ENCODE data around the gene TTC29. TPM values are rescaled to one million over a fixed set of nuclear protein-coding genes. Genes with fewer than 3 reads are reported as not detected.

The TTC29 gene
- total and polyA plus RNA-seq, 9 of the 15 experiments (the other 6 are each of a cell fraction or from before 2014, with no cell fraction given), result 0.04 TPM; not detected in 8

DNA sequence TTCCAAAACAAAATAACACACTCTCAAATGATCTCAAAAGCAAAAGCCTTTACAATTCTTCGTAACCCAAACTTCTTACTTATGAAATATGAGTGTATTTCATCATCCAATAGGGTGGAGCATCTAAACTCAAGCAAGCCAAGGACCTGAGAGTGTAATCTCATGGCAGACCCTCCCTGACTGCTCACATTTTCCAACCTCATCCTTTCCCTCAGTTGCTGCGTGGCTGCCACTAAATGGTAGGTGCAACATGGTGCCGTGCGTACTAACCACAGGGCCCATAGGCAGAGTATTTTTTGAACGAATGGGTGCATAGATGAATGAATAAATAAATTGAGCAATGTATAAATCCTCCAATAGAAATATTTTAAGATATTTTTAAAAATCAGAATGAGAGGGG lies 45.4 kb downstream of the TTC29 start (continued):
- TF ChIP-seq, protein P1, sequence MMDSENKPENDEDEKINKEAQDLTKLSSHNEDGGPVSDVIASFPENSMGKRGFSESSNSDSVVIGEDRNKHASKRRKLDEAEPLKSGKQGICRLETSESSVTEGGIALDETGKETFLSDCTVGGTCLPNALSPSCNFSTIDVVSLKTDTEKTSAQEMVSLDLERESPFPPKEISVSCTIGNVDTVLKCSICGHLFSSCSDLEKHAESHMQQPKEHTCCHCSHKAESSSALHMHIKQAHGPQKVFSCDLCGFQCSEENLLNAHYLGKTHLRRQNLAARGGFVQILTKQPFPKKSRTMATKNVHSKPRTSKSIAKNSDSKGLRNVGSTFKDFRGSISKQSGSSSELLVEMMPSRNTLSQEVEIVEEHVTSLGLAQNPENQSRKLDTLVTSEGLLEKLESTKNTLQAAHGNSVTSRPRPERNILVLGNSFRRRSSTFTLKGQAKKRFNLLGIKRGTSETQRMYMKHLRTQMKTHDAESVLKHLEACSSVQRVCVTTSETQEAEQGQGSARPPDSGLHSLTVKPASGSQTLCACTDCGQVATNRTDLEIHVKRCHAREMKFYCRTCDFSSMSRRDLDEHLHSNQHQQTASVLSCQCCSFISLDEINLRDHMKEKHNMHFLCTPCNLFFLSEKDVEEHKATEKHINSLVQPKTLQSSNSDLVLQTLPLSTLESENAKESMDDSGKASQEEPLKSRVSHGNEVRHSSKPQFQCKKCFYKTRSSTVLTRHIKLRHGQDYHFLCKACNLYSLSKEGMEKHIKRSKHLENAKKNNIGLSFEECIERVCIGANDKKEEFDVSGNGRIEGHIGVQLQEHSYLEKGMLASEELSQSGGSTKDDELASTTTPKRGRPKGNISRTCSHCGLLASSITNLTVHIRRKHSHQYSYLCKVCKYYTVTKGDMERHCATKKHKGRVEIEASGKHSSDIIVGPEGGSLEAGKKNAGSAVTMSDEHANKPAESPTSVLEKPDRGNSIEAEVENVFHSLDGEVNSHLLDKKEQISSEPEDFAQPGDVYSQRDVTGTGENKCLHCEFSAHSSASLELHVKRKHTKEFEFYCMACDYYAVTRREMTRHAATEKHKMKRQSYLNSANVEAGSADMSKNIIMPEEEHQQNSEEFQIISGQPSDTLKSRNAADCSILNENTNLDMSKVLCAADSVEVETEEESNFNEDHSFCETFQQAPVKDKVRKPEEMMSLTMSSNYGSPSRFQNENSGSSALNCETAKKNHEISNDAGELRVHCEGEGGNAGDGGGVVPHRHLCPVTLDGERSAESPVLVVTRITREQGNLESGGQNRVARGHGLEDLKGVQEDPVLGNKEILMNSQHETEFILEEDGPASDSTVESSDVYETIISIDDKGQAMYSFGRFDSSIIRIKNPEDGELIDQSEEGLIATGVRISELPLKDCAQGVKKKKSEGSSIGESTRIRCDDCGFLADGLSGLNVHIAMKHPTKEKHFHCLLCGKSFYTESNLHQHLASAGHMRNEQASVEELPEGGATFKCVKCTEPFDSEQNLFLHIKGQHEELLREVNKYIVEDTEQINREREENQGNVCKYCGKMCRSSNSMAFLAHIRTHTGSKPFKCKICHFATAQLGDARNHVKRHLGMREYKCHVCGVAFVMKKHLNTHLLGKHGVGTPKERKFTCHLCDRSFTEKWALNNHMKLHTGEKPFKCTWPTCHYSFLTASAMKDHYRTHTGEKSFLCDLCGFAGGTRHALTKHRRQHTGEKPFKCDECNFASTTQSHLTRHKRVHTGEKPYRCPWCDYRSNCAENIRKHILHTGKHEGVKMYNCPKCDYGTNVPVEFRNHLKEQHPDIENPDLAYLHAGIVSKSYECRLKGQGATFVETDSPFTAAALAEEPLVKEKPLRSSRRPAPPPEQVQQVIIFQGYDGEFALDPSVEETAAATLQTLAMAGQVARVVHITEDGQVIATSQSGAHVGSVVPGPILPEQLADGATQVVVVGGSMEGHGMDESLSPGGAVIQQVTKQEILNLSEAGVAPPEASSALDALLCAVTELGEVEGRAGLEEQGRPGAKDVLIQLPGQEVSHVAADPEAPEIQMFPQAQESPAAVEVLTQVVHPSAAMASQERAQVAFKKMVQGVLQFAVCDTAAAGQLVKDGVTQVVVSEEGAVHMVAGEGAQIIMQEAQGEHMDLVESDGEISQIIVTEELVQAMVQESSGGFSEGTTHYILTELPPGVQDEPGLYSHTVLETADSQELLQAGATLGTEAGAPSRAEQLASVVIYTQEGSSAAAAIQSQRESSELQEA (IDR thresholded peaks at IDR 0.05; ENCODE audit: low read depth), result no peak
- TF ChIP-seq ZNF644 (tag; IDR thresholded peaks at IDR 0.05; ENCODE audit: low read depth) (no peak), PHB2 (IDR thresholded peaks at IDR 0.05; ENCODE audit: low read depth) (no peak), GMEB1 (CRISPR knock-in tag; IDR thresholded peaks at IDR 0.05) (no peak), MXI1 (IDR thresholded peaks at IDR 0.05; ENCODE audit: low read depth, low read length) (no peak), KLF1 (tag; IDR thresholded peaks at IDR 0.05) (no peak), CBX1 (IDR thresholded peaks at IDR 0.05; ENCODE audit: low read depth) (no peak), ZBTB8A (IDR thresholded peaks at IDR 0.05; ENCODE audit: partially characterized antibody) (no peak), ZBTB33 (CRISPR knock-in tag; IDR thresholded peaks at IDR 0.05) (no peak), ZNF24 (IDR thresholded peaks at IDR 0.05) (no peak), ATF7 (IDR thresholded peaks at IDR 0.05) (no peak), ZNF830 (CRISPR knock-in tag; IDR thresholded peaks at IDR 0.05) (no peak), ASH1L (IDR thresholded peaks at IDR 0.05; ENCODE audit: borderline replicate concordance, low read depth, partially characterized antibody) (no peak)
- TF ChIP-seq, protein P2, sequence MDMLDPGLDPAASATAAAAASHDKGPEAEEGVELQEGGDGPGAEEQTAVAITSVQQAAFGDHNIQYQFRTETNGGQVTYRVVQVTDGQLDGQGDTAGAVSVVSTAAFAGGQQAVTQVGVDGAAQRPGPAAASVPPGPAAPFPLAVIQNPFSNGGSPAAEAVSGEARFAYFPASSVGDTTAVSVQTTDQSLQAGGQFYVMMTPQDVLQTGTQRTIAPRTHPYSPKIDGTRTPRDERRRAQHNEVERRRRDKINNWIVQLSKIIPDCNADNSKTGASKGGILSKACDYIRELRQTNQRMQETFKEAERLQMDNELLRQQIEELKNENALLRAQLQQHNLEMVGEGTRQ (CRISPR knock-in tag; IDR thresholded peaks at IDR 0.05), result no peak
- TF ChIP-seq, protein P3, sequence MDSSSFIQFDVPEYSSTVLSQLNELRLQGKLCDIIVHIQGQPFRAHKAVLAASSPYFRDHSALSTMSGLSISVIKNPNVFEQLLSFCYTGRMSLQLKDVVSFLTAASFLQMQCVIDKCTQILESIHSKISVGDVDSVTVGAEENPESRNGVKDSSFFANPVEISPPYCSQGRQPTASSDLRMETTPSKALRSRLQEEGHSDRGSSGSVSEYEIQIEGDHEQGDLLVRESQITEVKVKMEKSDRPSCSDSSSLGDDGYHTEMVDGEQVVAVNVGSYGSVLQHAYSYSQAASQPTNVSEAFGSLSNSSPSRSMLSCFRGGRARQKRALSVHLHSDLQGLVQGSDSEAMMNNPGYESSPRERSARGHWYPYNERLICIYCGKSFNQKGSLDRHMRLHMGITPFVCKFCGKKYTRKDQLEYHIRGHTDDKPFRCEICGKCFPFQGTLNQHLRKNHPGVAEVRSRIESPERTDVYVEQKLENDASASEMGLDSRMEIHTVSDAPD (CRISPR knock-in tag; IDR thresholded peaks at IDR 0.05), result no peak
